Measurements from ENCODE around the gene RESF1. TPM values are rescaled to one million over a fixed set of nuclear protein-coding genes. Genes with fewer than 3 reads are reported as not detected.

RESF1 gene
- total and polyA plus RNA-seq, 2 experiments from 2014 or later, result 134 to 313 TPM

GRCh38 chr12:31922341-31923062 lies 36.7 kb upstream of the RESF1 start (continued):
- TF ChIP-seq, protein P1, sequence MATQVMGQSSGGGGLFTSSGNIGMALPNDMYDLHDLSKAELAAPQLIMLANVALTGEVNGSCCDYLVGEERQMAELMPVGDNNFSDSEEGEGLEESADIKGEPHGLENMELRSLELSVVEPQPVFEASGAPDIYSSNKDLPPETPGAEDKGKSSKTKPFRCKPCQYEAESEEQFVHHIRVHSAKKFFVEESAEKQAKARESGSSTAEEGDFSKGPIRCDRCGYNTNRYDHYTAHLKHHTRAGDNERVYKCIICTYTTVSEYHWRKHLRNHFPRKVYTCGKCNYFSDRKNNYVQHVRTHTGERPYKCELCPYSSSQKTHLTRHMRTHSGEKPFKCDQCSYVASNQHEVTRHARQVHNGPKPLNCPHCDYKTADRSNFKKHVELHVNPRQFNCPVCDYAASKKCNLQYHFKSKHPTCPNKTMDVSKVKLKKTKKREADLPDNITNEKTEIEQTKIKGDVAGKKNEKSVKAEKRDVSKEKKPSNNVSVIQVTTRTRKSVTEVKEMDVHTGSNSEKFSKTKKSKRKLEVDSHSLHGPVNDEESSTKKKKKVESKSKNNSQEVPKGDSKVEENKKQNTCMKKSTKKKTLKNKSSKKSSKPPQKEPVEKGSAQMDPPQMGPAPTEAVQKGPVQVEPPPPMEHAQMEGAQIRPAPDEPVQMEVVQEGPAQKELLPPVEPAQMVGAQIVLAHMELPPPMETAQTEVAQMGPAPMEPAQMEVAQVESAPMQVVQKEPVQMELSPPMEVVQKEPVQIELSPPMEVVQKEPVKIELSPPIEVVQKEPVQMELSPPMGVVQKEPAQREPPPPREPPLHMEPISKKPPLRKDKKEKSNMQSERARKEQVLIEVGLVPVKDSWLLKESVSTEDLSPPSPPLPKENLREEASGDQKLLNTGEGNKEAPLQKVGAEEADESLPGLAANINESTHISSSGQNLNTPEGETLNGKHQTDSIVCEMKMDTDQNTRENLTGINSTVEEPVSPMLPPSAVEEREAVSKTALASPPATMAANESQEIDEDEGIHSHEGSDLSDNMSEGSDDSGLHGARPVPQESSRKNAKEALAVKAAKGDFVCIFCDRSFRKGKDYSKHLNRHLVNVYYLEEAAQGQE (IDR thresholded peaks at IDR 0.05; ENCODE audit: unreplicated experiment), result no peak
- TF ChIP-seq, protein P2, sequence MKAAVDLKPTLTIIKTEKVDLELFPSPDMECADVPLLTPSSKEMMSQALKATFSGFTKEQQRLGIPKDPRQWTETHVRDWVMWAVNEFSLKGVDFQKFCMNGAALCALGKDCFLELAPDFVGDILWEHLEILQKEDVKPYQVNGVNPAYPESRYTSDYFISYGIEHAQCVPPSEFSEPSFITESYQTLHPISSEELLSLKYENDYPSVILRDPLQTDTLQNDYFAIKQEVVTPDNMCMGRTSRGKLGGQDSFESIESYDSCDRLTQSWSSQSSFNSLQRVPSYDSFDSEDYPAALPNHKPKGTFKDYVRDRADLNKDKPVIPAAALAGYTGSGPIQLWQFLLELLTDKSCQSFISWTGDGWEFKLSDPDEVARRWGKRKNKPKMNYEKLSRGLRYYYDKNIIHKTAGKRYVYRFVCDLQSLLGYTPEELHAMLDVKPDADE (IDR thresholded peaks at IDR 0.05), result no peak
- TF ChIP-seq CREB1 (CRISPR knock-in tag; IDR thresholded peaks at IDR 0.05; ENCODE audit: low read depth) (no peak), POLR2AphosphoS5 (IDR thresholded peaks at IDR 0.05; ENCODE audit: low read depth) (no peak), JUNB (IDR thresholded peaks at IDR 0.05; ENCODE audit: unreplicated experiment) (no peak)

GRCh38 chr12:31923063-31923412 lies 36.2 kb upstream of the RESF1 start:
- H3K79me2 ChIP-seq (replicated peaks; ENCODE audit: insufficient read depth), result no peaks in the 10 kb centered on the region
- no peak overlapping the region for H3K4me2 ChIP-seq
- peaks cover 2% of the 10 kb centered on the region for H3K27me3 Mint-ChIP-seq (ENCODE audit: insufficient read depth, low read depth, poor library complexity)
- no peak for ATAC-seq
- H2AFZ ChIP-seq, result no peak overlapping the region
- no peak overlapping the region for H3K27ac Mint-ChIP-seq
- no peaks in the 10 kb centered on the region for H3F3A ChIP-seq (replicated peaks; ENCODE audit: low read depth)
- H3K4me1 Mint-ChIP-seq, result no peaks in the 10 kb centered on the region
- no peak overlapping the region for H3K4me3 Mint-ChIP-seq
- DNase-seq (ENCODE audit: low spot score), result peak; percentile 27
- no peaks in the 10 kb centered on the region for H3K27me3 ChIP-seq (ENCODE audit: insufficient read depth)
- peaks cover 42% of the 10 kb centered on the region for H3K36me3 Mint-ChIP-seq (ENCODE audit: low read depth)
- H3K4me1 ChIP-seq (ENCODE audit: insufficient read depth), result no peaks in the 10 kb centered on the region; the same call in 1 of the 2 replicates
- H3K36me3 ChIP-seq (ENCODE audit: insufficient read depth), result peaks cover 13% of the 10 kb centered on the region; the same call in 1 of the 2 replicates
- no peak overlapping the region for H3K27ac ChIP-seq (ENCODE audit: low read depth)
- H4K20me1 ChIP-seq (replicated peaks; ENCODE audit: insufficient read depth), result no peaks in the 10 kb centered on the region
- H3K4me3 ChIP-seq, result no peak overlapping the region
- no peaks in the 10 kb centered on the region; the same call in 1 of the 2 replicates for H3K9me2 ChIP-seq (ENCODE audit: insufficient read depth)
- peaks cover 61% of the 10 kb centered on the region for H3K9me3 Mint-ChIP-seq
- TF ChIP-seq STAT1 (IDR thresholded peaks at IDR 0.05; ENCODE audit: unreplicated experiment) (no peak), ZNF114 (CRISPR knock-in tag; IDR thresholded peaks at IDR 0.05) (no peak), POLR2AphosphoS5 (IDR thresholded peaks at IDR 0.05; ENCODE audit: low read depth) (no peak), EZH2phosphoT487 (IDR thresholded peaks at IDR 0.05; ENCODE audit: unreplicated experiment) (no peak), ZNF331 (CRISPR knock-in tag; IDR thresholded peaks at IDR 0.05; ENCODE audit: low read depth) (no peak), NANOG (IDR thresholded peaks at IDR 0.05; ENCODE audit: borderline replicate concordance) (no peak), EZH2 (IDR thresholded peaks at IDR 0.05; ENCODE audit: low read depth, unreplicated experiment) (no peak), CREB1 (CRISPR knock-in tag; IDR thresholded peaks at IDR 0.05; ENCODE audit: low read depth) (no peak), JUNB (IDR thresholded peaks at IDR 0.05; ENCODE audit: unreplicated experiment) (no peak)
- TF ChIP-seq, protein P3, sequence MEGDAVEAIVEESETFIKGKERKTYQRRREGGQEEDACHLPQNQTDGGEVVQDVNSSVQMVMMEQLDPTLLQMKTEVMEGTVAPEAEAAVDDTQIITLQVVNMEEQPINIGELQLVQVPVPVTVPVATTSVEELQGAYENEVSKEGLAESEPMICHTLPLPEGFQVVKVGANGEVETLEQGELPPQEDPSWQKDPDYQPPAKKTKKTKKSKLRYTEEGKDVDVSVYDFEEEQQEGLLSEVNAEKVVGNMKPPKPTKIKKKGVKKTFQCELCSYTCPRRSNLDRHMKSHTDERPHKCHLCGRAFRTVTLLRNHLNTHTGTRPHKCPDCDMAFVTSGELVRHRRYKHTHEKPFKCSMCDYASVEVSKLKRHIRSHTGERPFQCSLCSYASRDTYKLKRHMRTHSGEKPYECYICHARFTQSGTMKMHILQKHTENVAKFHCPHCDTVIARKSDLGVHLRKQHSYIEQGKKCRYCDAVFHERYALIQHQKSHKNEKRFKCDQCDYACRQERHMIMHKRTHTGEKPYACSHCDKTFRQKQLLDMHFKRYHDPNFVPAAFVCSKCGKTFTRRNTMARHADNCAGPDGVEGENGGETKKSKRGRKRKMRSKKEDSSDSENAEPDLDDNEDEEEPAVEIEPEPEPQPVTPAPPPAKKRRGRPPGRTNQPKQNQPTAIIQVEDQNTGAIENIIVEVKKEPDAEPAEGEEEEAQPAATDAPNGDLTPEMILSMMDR (conservative IDR thresholded peaks at IDR 0.05; ENCODE audit: low read depth in 2 of 2), result no peak
- TF ChIP-seq, protein P2 (IDR thresholded peaks at IDR 0.05), result no peak
- TF ChIP-seq, protein P1 (IDR thresholded peaks at IDR 0.05; ENCODE audit: unreplicated experiment), result no peak

Data from GM23338 (cell line).